IMR-90 (cell line): ENCODE results near the gene HIKESHI. TPM values are rescaled to one million over a fixed set of nuclear protein-coding genes. Genes with fewer than 3 reads are reported as not detected.

Experiments
- ATAC-seq: fragments of 200-7000 bp; cut with Tn5 transposase; 2 replicates; pipeline ENCODE4 v1.9.1; 2020; ENCODE audit warnings: low read depth, mild to moderate bottlenecking, moderate library complexity
- BruUV-seq: library from RNA; stranded (reverse); fragments of 400-500 nt; replicated peaks from 2 replicates; lab custom pipeline; 2021; lab: Mats Ljungman, UMichigan
- CTCF ChIA-PET: fragments of 300-600 bp; formaldehyde crosslinking; extraction: SDS; loops from one replicate; lab custom pipeline; 2021; ENCODE audit warnings: antibody characterized with exemption; lab: Yijun Ruan, JAX
- POLR2A ChIA-PET: fragments of 300-600 bp; sonication (Branson Sonifier 250); formaldehyde crosslinking; loops from one replicate; lab custom pipeline; 2022; ENCODE audit warnings: antibody characterized with exemption; ENCODE audit not compliant: unreplicated experiment; lab: Charles Lee
- DNase-seq: peaks from one replicate; pipeline ENCODE4 v3.0.0; 2013
- H2AFZ ChIP-seq: replicated peaks from 2 replicates; pipeline ENCODE3; 2013; ENCODE audit warnings: low read length, mild to moderate bottlenecking; ENCODE audit not compliant: poor library complexity
- H2AK5ac ChIP-seq: 2 replicates; pipeline ENCODE4 v1.6.1; 2013; ENCODE audit warnings: low read depth, low read length, inconsistent platforms
- H2AK9ac ChIP-seq: replicated peaks from 2 replicates; pipeline ENCODE3; 2013; ENCODE audit warnings: mild to moderate bottlenecking, low read depth, low read length, moderate library complexity; ENCODE audit not compliant: poor library complexity
- H2BK120ac ChIP-seq: 2 replicates; pipeline ENCODE4 v1.6.1; 2013; ENCODE audit warnings: low read depth, low read length, inconsistent platforms
- H2BK15ac ChIP-seq: 3 replicates; pipeline ENCODE4 v1.6.1; 2013; ENCODE audit warnings: low read depth, low read length, inconsistent platforms
- H2BK20ac ChIP-seq: 2 replicates; pipeline ENCODE4 v1.6.1; 2013; ENCODE audit warnings: low read depth, mild to moderate bottlenecking, inconsistent platforms, low read length, moderate library complexity
- H2BK5ac ChIP-seq: 2 replicates; pipeline ENCODE4 v1.6.1; 2013; ENCODE audit warnings: mild to moderate bottlenecking, low read depth, low read length, inconsistent platforms; ENCODE audit not compliant: poor library complexity, severe bottlenecking
- H3K14ac ChIP-seq: replicated peaks from 2 replicates; pipeline ENCODE4 v1.6.1; 2013; ENCODE audit warnings: low read depth, low read length, inconsistent platforms
- H3K18ac ChIP-seq: 2 replicates; pipeline ENCODE4 v1.6.1; 2013; ENCODE audit warnings: low read depth, low read length, control low read depth
- H3K23ac ChIP-seq: 2 replicates; pipeline ENCODE4 v1.6.1; 2013; ENCODE audit warnings: low read depth, low read length, inconsistent platforms
- H3K27ac ChIP-seq: 2 replicates; pipeline ENCODE4 v1.5.1; 2013; ENCODE audit warnings: mild to moderate bottlenecking, control low read depth, low read length; ENCODE audit not compliant: insufficient read depth
- H3K27me3 ChIP-seq: 2 replicates; pipeline ENCODE4 v1.6.1; 2013; ENCODE audit warnings: low read length; ENCODE audit not compliant: control insufficient read depth, insufficient read depth
- H3K36me3 ChIP-seq: 2 replicates; pipeline ENCODE4 v1.6.1; 2013; ENCODE audit warnings: low read length, mixed read lengths; ENCODE audit not compliant: control insufficient read depth, insufficient read depth
- H3K4ac ChIP-seq: 2 replicates; pipeline ENCODE4 v1.6.1; 2013; ENCODE audit warnings: low read depth, low read length, inconsistent platforms
- H3K4me1 ChIP-seq: 2 replicates; pipeline ENCODE4 v1.6.1; 2013; ENCODE audit warnings: low read length, mixed read lengths; ENCODE audit not compliant: control insufficient read depth, insufficient read depth
- H3K4me2 ChIP-seq: 2 replicates; pipeline ENCODE4 v1.6.1; 2013; ENCODE audit warnings: low read depth, mild to moderate bottlenecking, control low read depth, low read length, moderate library complexity
- H3K4me3 ChIP-seq: 2 replicates; pipeline ENCODE4 v1.5.1; 2013; ENCODE audit warnings: low read depth, mild to moderate bottlenecking, control low read depth, low read length, moderate library complexity; ENCODE audit not compliant: insufficient read depth
- H3K56ac ChIP-seq: 2 replicates; pipeline ENCODE4 v1.6.1; 2013; ENCODE audit warnings: low read length, inconsistent platforms; ENCODE audit not compliant: insufficient read depth; ENCODE audit errors: extremely low read depth
- H3K79me1 ChIP-seq, 2 experiments: 2 replicates each; pipeline ENCODE4 v1.6.1; 2013; ENCODE audit warnings: low read length in 2 of 2, inconsistent platforms in 1 of 2, low read depth in 1 of 2
- H3K9ac ChIP-seq: 2 replicates; pipeline ENCODE4 v1.6.1; 2013; ENCODE audit warnings: low read depth, low read length, control low read depth
- H3K9me1 ChIP-seq: 2 replicates; pipeline ENCODE4 v1.6.1; 2013; ENCODE audit warnings: low read length, inconsistent platforms; ENCODE audit not compliant: insufficient read depth
- H3K9me3 ChIP-seq: 2 replicates; pipeline ENCODE4 v1.6.1; 2013; ENCODE audit warnings: low read length; ENCODE audit not compliant: control insufficient read depth, insufficient read depth
- H4K20me1 ChIP-seq: 2 replicates; pipeline ENCODE4 v1.6.1; 2013; ENCODE audit warnings: low read length, inconsistent platforms; ENCODE audit not compliant: insufficient read depth
- H4K5ac ChIP-seq: 2 replicates; pipeline ENCODE4 v1.6.1; 2013; ENCODE audit warnings: mild to moderate bottlenecking, low read depth, low read length, control low read depth
- H4K8ac ChIP-seq, 2 experiments: 2 replicates each; pipeline ENCODE4 v1.6.1; 2013; ENCODE audit warnings: low read depth in 2 of 2, low read length in 2 of 2, control low read depth in 1 of 2, inconsistent platforms in 1 of 2
- H4K91ac ChIP-seq: 2 replicates; pipeline ENCODE4 v1.6.1; 2013; ENCODE audit warnings: low read depth, low read length, inconsistent platforms; ENCODE audit not compliant: insufficient read depth
- BHLHE40 ChIP-seq: fragments of 150-350 bp; IDR thresholded peaks from 2 replicates; pipeline ENCODE4 v1.6.1; 2016; ENCODE audit warnings: mild to moderate bottlenecking, low read depth, low read length
- CEBPB ChIP-seq: IDR thresholded peaks from 2 replicates; pipeline ENCODE4 v1.6.1; 2012; ENCODE audit warnings: low read depth, low read length, improper control_type of control experiment
- CHD1 ChIP-seq: IDR thresholded peaks from 2 replicates; pipeline ENCODE4 v1.6.1; 2012; ENCODE audit warnings: low read depth, low read length, improper control_type of control experiment
- ELK1 ChIP-seq: fragments of 150-350 bp; IDR thresholded peaks from 2 replicates; pipeline ENCODE4 v1.6.1; 2016; ENCODE audit warnings: low read depth, mild to moderate bottlenecking, low read length, moderate library complexity, borderline replicate concordance
- FOS ChIP-seq: fragments of 150-350 bp; IDR thresholded peaks from 2 replicates; pipeline ENCODE4 v1.6.1; 2016; ENCODE audit warnings: low read depth, low read length
- MAFK ChIP-seq: IDR thresholded peaks from 2 replicates; pipeline ENCODE4 v1.6.1; 2012; ENCODE audit warnings: low read depth, low read length, improper control_type of control experiment
- MAZ ChIP-seq: IDR thresholded peaks from 2 replicates; pipeline ENCODE4 v1.6.1; 2012; ENCODE audit warnings: low read depth, mild to moderate bottlenecking, low read length, improper control_type of control experiment, moderate library complexity, borderline replicate concordance
- MXI1 ChIP-seq: IDR thresholded peaks from 2 replicates; pipeline ENCODE4 v1.6.1; 2012; ENCODE audit warnings: low read depth, mild to moderate bottlenecking, low read length, moderate library complexity, borderline replicate concordance
- POLR2A ChIP-seq: IDR thresholded peaks from 2 replicates; pipeline ENCODE4 v1.6.1; 2012; ENCODE audit warnings: mild to moderate bottlenecking, low read depth, low read length
- RAD21 ChIP-seq: IDR thresholded peaks from 2 replicates; pipeline ENCODE4 v1.6.1; 2012; ENCODE audit warnings: low read length, improper control_type of control experiment
- RCOR1 ChIP-seq: IDR thresholded peaks from 2 replicates; pipeline ENCODE4 v1.6.1; 2012; ENCODE audit warnings: mild to moderate bottlenecking, low read length, improper control_type of control experiment; ENCODE audit not compliant: insufficient replicate concordance
- RFX5 ChIP-seq: IDR thresholded peaks from 2 replicates; pipeline ENCODE4 v1.8.0; 2012; ENCODE audit warnings: low read depth, mild to moderate bottlenecking, low read length, moderate library complexity
- SMC3 ChIP-seq: fragments of 150-350 bp; IDR thresholded peaks from 2 replicates; pipeline ENCODE4 v1.6.1; 2016; ENCODE audit warnings: low read depth, mild to moderate bottlenecking, antibody characterized with exemption, low read length, moderate library complexity
- USF2 ChIP-seq: fragments of 150-350 bp; IDR thresholded peaks from 2 replicates; pipeline ENCODE4 v1.6.1; 2017; ENCODE audit warnings: mild to moderate bottlenecking, antibody characterized with exemption, low read length, low read depth
- dilution Hi-C: fragments of 300-500 bp; cut with HindIII; formaldehyde crosslinking; loops from one replicate; pipeline ENCODE4 v1.14.3; 2018; ENCODE audit warnings: low sequenced_read_pairs; ENCODE audit not compliant: unreplicated experiment
- in situ Hi-C: fragments of 300-500 bp; cut with MboI; formaldehyde crosslinking; loops from 3 replicates; pipeline ENCODE4 v1.14.3; 2019; ENCODE audit warnings: low sequenced_read_pairs, inconsistent platforms, mixed read lengths
- intact Hi-C: fragments of 100-400 bp; cut with micrococcal nuclease; formaldehyde crosslinking; loops from 2 replicates; pipeline ENCODE4 v1.10.0; 2022
- polyA plus RNA-seq, 3 experiments: library from polyadenylated mRNA; depleted of rRNA; stranded (reverse); fragments of >200 nt; gene quantifications; 2 replicates each; pipeline ENCODE4 v1.2.3, GENCODE V29; 2012; ENCODE audit warnings: low replicate concordance in 1 of 3
- total RNA-seq: library from RNA; depleted of rRNA; stranded (reverse); fragments of >200 nt; gene quantifications from 2 replicates; pipeline ENCODE4 v1.2.3, GENCODE V29; 2012

The HIKESHI gene
- total and polyA plus RNA-seq, 2 of the 4 experiments (the other 2 are of a cell fraction), result 49.4 to 73.5 TPM

- no peak for TF ChIP-seq MAZ
Measured at GRCh38 chr11:86292912-86293616, 9.0 kb upstream of the HIKESHI start (continued).

- Histone ChIP-seq H3K4me2 (no peak overlapping the region), H3K27me3 (peaks cover 2% of the 10 kb centered on the region; the same call in 1 of the 2 replicates), H4K5ac (no peak overlapping the region), H3K9me3 (no peaks in the 10 kb centered on the region), H2BK15ac (no peak overlapping the region), H3K79me1 (0 out of 4 replicates have a peak, but pooled peaks cover 0 to 3% of the 10 kb centered on the region in 2 experiments), H2AK9ac (no peak overlapping the region), H3K9ac (no peak overlapping the region), H3K4ac (no peak overlapping the region), H3K4me3 (no peak overlapping the region), H3K27ac (no peak overlapping the region), H4K8ac (no peak overlapping the region), H2BK120ac (no peak overlapping the region), H2AFZ (no peak overlapping the region), H3K14ac (no peak overlapping the region), H4K20me1 (no peaks in the 10 kb centered on the region; the same call in 1 of the 2 replicates), H3K9me1 (no peaks in the 10 kb centered on the region), H3K36me3 (no peaks in the 10 kb centered on the region), H3K23ac (no peak overlapping the region), H3K4me1 (peaks cover 2% of the 10 kb centered on the region; the same call in 1 of the 2 replicates), H2BK20ac (no peak overlapping the region), H3K18ac (no peak overlapping the region), H3K56ac (no peak overlapping the region), H2AK5ac (no peak overlapping the region), H4K91ac (no peak overlapping the region), H2BK5ac (no peak overlapping the region)
- in situ Hi-C loops (loop anchor here (10.0 to 25.0 kb wide), 2 partner anchors 429 to 607 kb away; partner anchors contain the start of gene CCDC89), dilution Hi-C loops (no loop called here), intact Hi-C loops (loop anchor here (5.0 kb wide), 1 partner anchor 697 kb away; no protein-coding TSS in a partner anchor)
- CTCF ChIA-PET, result interaction anchor here (0.7 to 0.8 kb wide), 3 partner anchors 12 to 439 kb away, joined by 3 read pairs; partner anchors contain the start of gene CCDC83
- POLR2A ChIA-PET, result no interaction called here
- BruUV-seq, result no TSS peak
- ATAC-seq (no peak), DNase-seq (peak; percentile 5)
- no peak for TF ChIP-seq CEBPB
- no peak for TF ChIP-seq POLR2A
- no peak for TF ChIP-seq ELK1
- no peak for TF ChIP-seq RAD21
- TF ChIP-seq MAZ, result no peak
- TF ChIP-seq CHD1, result no peak
- no peak for TF ChIP-seq MXI1
- TF ChIP-seq SMC3, result no peak
- no peak for TF ChIP-seq USF2
- TF ChIP-seq RFX5, result no peak
- TF ChIP-seq BHLHE40, result no peak
- TF ChIP-seq RCOR1, result no peak
- TF ChIP-seq FOS, result no peak
- TF ChIP-seq MAFK, result no peak
Measured at GRCh38 chr11:86294026-86294425, 8.0 kb upstream of the HIKESHI start.
